Right lobe of liver (tissue), 4 donors: ENCODE data around the gene CYCS.

Experiments
- POLR2A ChIP-seq: fragments of 450-650 bp; IDR thresholded peaks from one replicate; pipeline ENCODE4 v1.6.1; 2017; ENCODE audit warnings: antibody characterized with exemption, mild to moderate bottlenecking
- TF ChIP-seq, protein P1 (sequence below), 4 donors: fragments of 200-600 bp in 3 of 4; fragments of 450-650 bp in 1 of 4; IDR thresholded peaks; one replicate each; pipeline versions ENCODE4 v1.5.1 to v1.8.0; 2016 to 2022; ENCODE audit warnings: antibody characterized with exemption in 4 of 4, mild to moderate bottlenecking in 2 of 4
- donor health status: DM: no; HTN: no; CAD: no.
- donor health status: DM: no; HTN: no; CAD: no.
- donor health status: DM: no; HTN: yes; CAD: no.

DNA sequence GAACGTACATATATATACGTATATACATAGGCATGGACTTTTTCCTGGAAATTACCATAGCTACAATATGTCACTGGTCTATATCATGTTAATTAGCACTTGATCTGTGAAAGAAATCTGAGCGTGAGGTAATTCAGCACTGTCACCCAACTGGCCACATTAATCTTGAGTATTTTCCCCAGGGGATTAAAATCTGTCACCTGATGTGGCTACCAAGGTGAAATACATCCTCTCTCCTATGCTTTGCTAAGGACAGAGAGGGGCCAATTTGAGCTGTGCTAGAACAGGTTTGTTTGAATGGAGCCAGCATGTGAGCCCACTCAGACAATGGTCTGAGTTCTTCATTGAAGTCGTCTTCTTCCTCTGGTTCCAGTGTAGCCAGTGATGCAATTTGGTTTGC, 33.3 kb downstream of the CYCS start:
- no peak for TF ChIP-seq POLR2A
- TF ChIP-seq, protein P1, sequence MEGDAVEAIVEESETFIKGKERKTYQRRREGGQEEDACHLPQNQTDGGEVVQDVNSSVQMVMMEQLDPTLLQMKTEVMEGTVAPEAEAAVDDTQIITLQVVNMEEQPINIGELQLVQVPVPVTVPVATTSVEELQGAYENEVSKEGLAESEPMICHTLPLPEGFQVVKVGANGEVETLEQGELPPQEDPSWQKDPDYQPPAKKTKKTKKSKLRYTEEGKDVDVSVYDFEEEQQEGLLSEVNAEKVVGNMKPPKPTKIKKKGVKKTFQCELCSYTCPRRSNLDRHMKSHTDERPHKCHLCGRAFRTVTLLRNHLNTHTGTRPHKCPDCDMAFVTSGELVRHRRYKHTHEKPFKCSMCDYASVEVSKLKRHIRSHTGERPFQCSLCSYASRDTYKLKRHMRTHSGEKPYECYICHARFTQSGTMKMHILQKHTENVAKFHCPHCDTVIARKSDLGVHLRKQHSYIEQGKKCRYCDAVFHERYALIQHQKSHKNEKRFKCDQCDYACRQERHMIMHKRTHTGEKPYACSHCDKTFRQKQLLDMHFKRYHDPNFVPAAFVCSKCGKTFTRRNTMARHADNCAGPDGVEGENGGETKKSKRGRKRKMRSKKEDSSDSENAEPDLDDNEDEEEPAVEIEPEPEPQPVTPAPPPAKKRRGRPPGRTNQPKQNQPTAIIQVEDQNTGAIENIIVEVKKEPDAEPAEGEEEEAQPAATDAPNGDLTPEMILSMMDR (IDR thresholded peaks at IDR 0.05) = no peak
